ENCODE measurements around the gene TACR3. TPM values are rescaled to one million over a fixed set of nuclear protein-coding genes. Genes with fewer than 3 reads are reported as not detected.

TACR3 gene, protein sequence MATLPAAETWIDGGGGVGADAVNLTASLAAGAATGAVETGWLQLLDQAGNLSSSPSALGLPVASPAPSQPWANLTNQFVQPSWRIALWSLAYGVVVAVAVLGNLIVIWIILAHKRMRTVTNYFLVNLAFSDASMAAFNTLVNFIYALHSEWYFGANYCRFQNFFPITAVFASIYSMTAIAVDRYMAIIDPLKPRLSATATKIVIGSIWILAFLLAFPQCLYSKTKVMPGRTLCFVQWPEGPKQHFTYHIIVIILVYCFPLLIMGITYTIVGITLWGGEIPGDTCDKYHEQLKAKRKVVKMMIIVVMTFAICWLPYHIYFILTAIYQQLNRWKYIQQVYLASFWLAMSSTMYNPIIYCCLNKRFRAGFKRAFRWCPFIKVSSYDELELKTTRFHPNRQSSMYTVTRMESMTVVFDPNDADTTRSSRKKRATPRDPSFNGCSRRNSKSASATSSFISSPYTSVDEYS
- not detected in 2 replicates for total RNA-seq (2014; rRNA removed)
- percentile 5 among the genes with signal in this experiment for Bru-seq, nascent RNA
- percentile 1 among the genes with signal in this experiment for BruChase-seq, experiment 1, labeled RNA remaining after a 6-hour chase
- BruChase-seq, experiment 2, labeled RNA remaining after a 2-hour chase, result percentile 3 among the genes with signal in this experiment
- long read RNA-seq, result 0 reads

DNA sequence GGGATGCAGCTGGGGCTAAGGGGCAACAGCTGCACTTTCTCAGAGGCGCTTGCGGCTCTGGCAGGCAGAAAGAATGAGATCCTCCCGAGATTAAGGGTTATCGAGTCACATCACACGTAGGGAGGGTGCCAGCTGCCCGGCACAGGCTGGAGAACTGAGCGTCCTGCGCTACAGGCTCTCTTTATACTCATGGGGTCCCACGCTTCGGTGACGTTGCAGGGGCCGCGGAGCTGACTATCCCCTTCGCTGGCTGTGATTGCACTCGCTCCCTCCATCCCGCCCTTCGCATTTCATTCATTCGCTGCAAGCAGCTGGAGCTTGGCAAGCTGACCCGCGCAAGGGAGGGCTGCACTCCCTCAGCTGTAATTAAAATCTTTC lies at the start of gene TACR3:
TACR3 (minus strand) TSS at position 156 of the 378 bp plus-strand sequence. CDS start 310 bp downstream, outside the sequence.
- H3K4me3 ChIP-seq (ENCODE audit: low read length), result no peak within 1 kb of the TSS
- H4K20me1 ChIP-seq (ENCODE audit: low read length), result no peaks in the 10 kb centered on the region
- TF ChIP-seq EZH2 (IDR thresholded peaks at IDR 0.05; ENCODE audit: low read length, unreplicated experiment) (no peak), EZH2phosphoT487 (IDR thresholded peaks at IDR 0.05; ENCODE audit: borderline replicate concordance, low read length) (no peak)
- TF ChIP-seq, protein P1, sequence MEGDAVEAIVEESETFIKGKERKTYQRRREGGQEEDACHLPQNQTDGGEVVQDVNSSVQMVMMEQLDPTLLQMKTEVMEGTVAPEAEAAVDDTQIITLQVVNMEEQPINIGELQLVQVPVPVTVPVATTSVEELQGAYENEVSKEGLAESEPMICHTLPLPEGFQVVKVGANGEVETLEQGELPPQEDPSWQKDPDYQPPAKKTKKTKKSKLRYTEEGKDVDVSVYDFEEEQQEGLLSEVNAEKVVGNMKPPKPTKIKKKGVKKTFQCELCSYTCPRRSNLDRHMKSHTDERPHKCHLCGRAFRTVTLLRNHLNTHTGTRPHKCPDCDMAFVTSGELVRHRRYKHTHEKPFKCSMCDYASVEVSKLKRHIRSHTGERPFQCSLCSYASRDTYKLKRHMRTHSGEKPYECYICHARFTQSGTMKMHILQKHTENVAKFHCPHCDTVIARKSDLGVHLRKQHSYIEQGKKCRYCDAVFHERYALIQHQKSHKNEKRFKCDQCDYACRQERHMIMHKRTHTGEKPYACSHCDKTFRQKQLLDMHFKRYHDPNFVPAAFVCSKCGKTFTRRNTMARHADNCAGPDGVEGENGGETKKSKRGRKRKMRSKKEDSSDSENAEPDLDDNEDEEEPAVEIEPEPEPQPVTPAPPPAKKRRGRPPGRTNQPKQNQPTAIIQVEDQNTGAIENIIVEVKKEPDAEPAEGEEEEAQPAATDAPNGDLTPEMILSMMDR (conservative IDR thresholded peaks at IDR 0.05; ENCODE audit: low read depth, low read length), result no peak
- H3F3A ChIP-seq (ENCODE audit: low read length, unreplicated experiment), result no peaks in the 10 kb centered on the region
- DNase-seq (no peak), ATAC-seq (peak; percentile 27)
- ChIA-PET CTCF (no interaction called here), POLR2A (ENCODE audit: unreplicated experiment) (no interaction called here)
- no peaks in the 10 kb centered on the region for H3K27me3 ChIP-seq (ENCODE audit: low read length)
- H3K9me2 ChIP-seq (replicated peaks; ENCODE audit: low read length), result no peaks in the 10 kb centered on the region
- no peak within 1 kb of the TSS for H3K27ac ChIP-seq (ENCODE audit: low read length)
- no peaks in the 10 kb centered on the region for H3K4me1 ChIP-seq (ENCODE audit: insufficient read depth, low read length)
- no peaks in the 10 kb centered on the region for H3K79me2 ChIP-seq (ENCODE audit: low read length)
- H3K9ac ChIP-seq (ENCODE audit: low read length), result no peak within 1 kb of the TSS
- H2AFZ ChIP-seq (ENCODE audit: low read length), result 0 out of 2 replicates have a peak within 1 kb of the TSS, but pooled peaks have one; percentile 42
- no peaks in the 10 kb centered on the region for H3K36me3 ChIP-seq (ENCODE audit: low read depth, low read length)
- intact Hi-C loops (cut with micrococcal nuclease), result no loop called here
- no TSS peak for BruUV-seq (replicated peaks)
- no peaks in the 10 kb centered on the region for H3K9me3 ChIP-seq (ENCODE audit: low read length)
- H3K4me2 ChIP-seq (ENCODE audit: low read length), result peak within 1 kb of the TSS; percentile 49

DNA sequence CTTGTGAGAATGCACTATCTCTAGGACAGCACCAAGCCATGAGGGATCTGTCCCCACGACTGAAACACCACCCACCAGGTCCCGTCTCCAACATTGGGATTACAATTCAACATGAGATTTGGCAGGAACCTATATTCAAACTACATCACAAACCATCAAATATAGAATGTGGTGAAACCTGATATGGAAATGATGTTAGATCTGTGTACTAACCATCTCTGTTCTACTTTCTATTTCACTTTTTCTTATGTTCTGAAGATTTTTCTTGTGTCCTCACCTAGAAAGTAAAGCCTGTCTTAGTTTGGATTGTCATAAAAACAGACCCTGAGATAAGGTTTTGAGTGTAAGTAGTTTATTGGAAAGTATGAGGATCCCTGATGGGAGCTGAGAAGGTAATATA lies 37.8 kb upstream of the TACR3 start:
- ATAC-seq (no peak), DNase-seq (no peak)
- Histone ChIP-seq H3K4me3 (ENCODE audit: low read length) (no peak overlapping the region), H3K27me3 (ENCODE audit: low read length) (no peaks in the 10 kb centered on the region), H3K9ac (ENCODE audit: low read length) (no peak overlapping the region), H3K4me1 (ENCODE audit: insufficient read depth, low read length) (no peaks in the 10 kb centered on the region), H3K36me3 (ENCODE audit: low read depth, low read length) (no peaks in the 10 kb centered on the region), H3K4me2 (ENCODE audit: low read length) (no peak overlapping the region), H3K9me2 (replicated peaks; ENCODE audit: low read length) (no peaks in the 10 kb centered on the region), H2AFZ (ENCODE audit: low read length) (no peak overlapping the region), H4K20me1 (ENCODE audit: low read length) (no peaks in the 10 kb centered on the region), H3F3A (ENCODE audit: low read length, unreplicated experiment) (no peaks in the 10 kb centered on the region), H3K9me3 (ENCODE audit: low read length) (no peaks in the 10 kb centered on the region), H3K27ac (ENCODE audit: low read length) (no peak overlapping the region), H3K79me2 (ENCODE audit: low read length) (no peaks in the 10 kb centered on the region)
- TF ChIP-seq, protein P1 (conservative IDR thresholded peaks at IDR 0.05; ENCODE audit: low read depth, low read length), result no peak
- TF ChIP-seq EZH2 (IDR thresholded peaks at IDR 0.05; ENCODE audit: low read length, unreplicated experiment), result no peak
- no peak for TF ChIP-seq EZH2phosphoT487 (IDR thresholded peaks at IDR 0.05; ENCODE audit: borderline replicate concordance, low read length)
- CTCF ChIA-PET, result no interaction called here
- BruUV-seq (replicated peaks), result no TSS peak
- POLR2A ChIA-PET (ENCODE audit: unreplicated experiment), result no interaction called here
- intact Hi-C loops (cut with micrococcal nuclease), result no loop called here

DNA sequence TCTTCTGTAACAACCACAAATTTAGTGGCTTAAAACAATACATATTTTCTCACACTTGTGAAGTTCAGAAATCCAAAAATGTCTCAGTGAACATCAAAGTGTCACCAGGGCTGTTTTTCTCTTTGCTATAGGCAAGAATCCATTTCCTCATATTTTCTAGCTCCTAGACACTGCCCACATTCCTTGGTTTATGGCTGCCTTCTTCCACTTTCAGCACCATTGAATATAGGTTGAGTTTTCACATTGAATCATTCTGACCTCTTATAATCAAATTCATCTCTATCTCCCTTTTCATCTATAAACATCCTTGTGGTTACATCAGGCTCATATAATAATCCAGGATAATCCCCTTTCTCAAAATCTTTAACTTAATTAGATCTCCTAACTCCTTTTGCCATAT lies 37.0 kb upstream of the TACR3 start:
- Histone ChIP-seq H4K20me1 (ENCODE audit: low read length) (no peaks in the 10 kb centered on the region), H3F3A (ENCODE audit: low read length, unreplicated experiment) (no peaks in the 10 kb centered on the region), H3K27ac (ENCODE audit: low read length) (no peak overlapping the region), H2AFZ (ENCODE audit: low read length) (no peak overlapping the region), H3K4me2 (ENCODE audit: low read length) (no peak overlapping the region), H3K79me2 (ENCODE audit: low read length) (no peaks in the 10 kb centered on the region), H3K9me3 (ENCODE audit: low read length) (no peaks in the 10 kb centered on the region), H3K36me3 (ENCODE audit: low read depth, low read length) (no peaks in the 10 kb centered on the region), H3K4me3 (ENCODE audit: low read length) (no peak overlapping the region), H3K9me2 (replicated peaks; ENCODE audit: low read length) (no peaks in the 10 kb centered on the region), H3K9ac (ENCODE audit: low read length) (no peak overlapping the region), H3K27me3 (ENCODE audit: low read length) (no peaks in the 10 kb centered on the region), H3K4me1 (ENCODE audit: insufficient read depth, low read length) (no peaks in the 10 kb centered on the region)
- BruUV-seq (replicated peaks), result no TSS peak
- ChIA-PET POLR2A (ENCODE audit: unreplicated experiment) (no interaction called here), CTCF (no interaction called here)
- intact Hi-C loops (cut with micrococcal nuclease), result no loop called here
- TF ChIP-seq, protein P1 (conservative IDR thresholded peaks at IDR 0.05; ENCODE audit: low read depth, low read length), result no peak
- TF ChIP-seq EZH2 (IDR thresholded peaks at IDR 0.05; ENCODE audit: low read length, unreplicated experiment), result no peak
- TF ChIP-seq EZH2phosphoT487 (IDR thresholded peaks at IDR 0.05; ENCODE audit: borderline replicate concordance, low read length), result no peak
- ATAC-seq (no peak), DNase-seq (no peak)

Data from PC-3 (cell line).